HG03060 (cell line): ENCODE measurements around the gene TFEB.

ENCODE experiments used
- ATAC-seq: cut with Tn5 transposase; IDR thresholded peaks from one replicate; pipeline ENCODE4 v1.9.1; 2021; ENCODE audit warnings: low read depth, moderate number of reproducible peaks; ENCODE audit not compliant: unreplicated experiment

TFEB gene

DNA sequence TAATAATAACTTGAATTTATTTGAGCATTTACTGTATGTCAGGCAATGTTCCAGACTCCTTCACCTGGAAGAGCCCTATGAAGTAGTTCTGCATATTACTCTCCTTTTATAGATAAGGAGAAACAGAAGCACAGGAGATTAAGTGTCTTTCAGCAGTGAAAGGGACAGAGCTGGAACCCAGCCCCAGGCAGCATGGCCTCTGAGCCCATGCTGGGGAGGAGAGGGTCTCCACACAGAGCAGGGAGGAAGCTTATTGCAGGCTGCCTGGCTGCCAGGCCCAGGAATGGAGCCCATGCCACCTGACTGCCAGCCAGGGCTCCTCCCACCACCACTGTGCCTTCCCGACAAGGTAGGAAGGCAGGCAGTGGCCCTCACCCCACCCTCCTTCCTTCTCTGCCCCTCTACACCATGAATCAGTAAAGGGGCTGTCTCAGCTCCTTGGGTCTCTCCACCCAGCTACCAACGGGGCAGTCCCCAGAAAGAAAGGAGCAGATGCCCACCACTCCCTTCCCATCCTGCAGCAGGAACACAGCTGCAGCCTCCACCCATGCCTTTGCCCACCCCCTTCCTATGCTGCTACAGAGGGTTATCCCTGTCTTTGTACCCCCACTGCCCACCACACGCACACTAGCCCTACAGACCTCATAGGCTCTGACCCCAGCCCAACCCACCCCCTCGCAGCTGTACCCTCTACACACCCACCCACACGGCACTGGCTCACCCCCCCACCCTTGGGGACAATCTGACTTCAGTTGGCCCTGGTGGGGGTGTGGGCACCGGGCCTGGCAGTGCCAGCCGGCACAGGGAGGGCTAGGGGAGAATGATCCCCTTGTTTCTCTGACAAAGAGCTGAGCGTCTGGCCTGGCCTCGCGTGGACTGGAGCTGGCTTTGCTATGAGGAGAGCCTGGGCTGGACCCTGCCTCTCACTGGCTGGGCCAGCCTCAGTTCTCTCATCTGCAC lies 41.8 kb downstream of the TFEB start:
- ATAC-seq, result no peak

GRCh38 chr6:41692730-41693129 lies 42.7 kb downstream of the TFEB start:
- ATAC-seq, result no peak

- ATAC-seq, result no peak
These were observed 43.2 kb downstream of the TFEB start for GRCh38 chr6:41692080-41692675.

DNA sequence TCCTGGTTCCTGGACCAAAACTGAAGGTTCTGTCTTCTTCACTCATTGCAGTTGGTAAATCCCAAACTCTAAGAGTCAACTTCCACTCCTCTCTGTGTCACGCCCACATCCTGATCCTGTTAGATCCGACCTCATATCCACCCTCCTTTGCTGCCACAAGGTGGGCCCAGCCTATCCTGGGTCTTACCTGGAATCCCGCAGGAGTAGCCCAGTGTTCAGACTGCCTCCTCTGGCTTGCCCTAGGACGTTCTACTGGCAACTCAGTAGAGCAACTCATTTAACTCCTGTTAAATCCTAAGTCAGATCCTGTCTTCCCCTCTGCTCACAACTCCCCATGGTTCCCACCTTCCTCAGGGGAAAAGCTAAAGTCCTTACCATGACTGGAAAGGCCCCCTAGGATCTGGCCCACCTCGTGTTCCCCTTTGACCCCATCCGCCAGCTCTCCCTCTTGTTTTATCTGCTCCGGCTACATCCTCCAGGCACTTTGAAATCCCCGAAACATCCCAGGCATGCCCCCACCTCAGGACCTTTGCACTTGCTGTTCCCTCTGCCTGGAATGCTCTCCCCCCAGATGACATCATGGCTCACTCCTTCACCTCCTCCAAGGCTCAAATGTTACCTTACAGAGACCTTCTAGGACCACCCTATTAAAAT lies 43.9 kb downstream of the TFEB start:
- no peak for ATAC-seq

GRCh38 chr6:41690541-41691330 lies 44.7 kb downstream of the TFEB start:
- no peak for ATAC-seq

DNA sequence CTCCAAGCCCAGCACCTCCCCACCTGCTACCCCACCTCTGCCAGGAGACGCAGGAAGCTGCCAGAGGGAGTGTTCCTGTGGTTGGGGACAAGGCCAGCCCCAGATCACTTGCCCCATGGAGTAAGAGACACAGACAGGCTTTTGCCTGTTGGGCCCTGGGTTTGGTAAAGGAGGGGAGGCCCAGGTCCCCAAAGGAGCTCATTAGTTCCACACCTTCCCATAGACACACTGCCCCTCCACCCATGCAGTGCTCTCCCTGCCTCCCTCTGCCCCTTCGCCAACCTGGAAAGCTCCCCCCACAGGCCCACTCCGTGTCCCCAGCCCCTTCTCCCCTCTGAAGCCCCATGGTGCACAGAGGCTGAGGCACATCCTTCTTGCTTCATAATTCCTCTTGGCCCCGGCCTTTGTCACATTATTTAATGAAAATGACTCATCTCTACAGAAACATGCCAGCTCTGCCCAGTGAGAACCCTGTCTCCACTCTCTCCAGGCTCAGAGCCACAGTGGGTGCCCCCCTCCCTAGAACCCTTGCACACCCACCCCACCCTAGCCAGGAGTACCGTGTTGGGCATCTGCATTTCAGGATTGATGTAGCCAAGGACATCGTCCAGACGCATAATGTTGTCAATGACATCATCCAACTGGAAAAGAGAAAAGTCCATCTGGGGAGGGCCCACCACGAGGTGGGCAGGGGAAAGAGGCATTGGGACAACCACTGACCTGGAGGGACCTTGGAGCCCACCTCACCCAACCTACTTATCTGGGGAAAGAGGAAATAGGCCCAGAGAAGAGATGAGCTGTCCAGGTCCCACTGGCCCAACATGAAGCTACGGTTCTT lies 46.0 kb downstream of the TFEB start:
- ATAC-seq, result no peak

DNA sequence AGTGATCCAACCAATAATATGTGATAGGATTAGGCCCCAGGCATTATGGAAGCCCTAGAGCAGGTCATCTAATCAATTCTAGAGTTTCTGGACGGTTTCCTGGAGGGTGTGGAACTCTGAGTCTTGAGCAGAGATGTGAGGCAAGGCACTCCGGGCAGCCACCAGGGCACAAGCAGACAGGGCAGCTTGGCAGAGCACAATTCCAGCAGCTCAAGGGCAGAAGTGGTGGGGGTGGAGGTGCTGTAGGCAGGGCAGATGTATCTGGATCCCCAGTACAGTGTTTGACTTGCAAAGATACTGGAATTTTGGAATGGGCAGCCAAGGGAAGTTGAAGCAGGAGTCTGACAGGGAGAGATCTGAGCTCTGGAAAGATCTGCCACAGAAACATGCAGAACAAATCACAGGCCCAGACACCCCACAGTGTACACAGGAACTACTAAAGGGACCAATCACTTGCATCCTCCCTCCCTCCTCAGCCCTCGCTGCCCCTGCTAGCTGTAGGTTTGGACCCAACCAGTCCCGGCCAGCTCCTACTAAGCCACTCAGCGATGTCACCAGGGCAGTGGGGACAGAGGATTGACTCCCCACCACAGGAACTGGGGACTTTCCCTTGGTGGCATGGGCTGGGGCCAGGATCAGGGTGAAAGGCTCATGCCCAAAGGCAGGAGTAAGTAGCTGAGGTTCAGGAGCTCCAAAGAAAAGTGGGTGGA lies 47.0 kb downstream of the TFEB start:
- no peak for ATAC-seq

DNA sequence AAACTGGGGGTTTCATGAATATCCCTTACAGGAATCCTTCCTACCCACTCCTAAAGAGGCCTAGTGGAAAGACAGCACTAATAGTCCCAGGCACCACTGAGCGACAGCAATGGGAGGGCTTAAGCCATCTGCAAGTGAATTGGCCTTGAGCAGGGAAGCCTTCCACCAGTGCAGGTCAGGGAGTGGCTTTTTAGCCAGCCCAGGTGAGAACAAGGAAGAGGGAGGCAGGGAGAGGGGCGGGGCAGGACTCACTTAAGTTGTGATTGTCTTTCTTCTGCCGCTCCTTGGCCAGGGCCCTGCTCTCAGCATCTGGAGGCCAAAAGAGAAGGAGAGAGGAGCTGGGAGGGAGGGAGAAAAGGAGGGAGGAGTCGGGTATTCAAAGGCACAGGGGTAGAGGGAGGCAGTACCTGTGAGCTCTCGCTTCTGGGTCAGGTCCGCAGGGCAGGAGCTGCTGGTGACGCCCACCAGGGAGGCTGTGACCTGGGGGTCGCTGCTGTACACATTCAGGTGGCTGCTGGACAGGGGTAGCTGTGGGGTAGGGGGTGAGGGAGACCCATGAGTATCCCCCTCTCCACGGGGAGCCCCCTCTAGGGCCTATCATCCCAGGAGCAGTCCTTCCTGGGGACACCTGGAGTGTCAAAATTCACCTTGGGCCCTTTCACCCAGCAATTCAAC lies 47.8 kb downstream of the TFEB start:
- ATAC-seq, result no peak

DNA sequence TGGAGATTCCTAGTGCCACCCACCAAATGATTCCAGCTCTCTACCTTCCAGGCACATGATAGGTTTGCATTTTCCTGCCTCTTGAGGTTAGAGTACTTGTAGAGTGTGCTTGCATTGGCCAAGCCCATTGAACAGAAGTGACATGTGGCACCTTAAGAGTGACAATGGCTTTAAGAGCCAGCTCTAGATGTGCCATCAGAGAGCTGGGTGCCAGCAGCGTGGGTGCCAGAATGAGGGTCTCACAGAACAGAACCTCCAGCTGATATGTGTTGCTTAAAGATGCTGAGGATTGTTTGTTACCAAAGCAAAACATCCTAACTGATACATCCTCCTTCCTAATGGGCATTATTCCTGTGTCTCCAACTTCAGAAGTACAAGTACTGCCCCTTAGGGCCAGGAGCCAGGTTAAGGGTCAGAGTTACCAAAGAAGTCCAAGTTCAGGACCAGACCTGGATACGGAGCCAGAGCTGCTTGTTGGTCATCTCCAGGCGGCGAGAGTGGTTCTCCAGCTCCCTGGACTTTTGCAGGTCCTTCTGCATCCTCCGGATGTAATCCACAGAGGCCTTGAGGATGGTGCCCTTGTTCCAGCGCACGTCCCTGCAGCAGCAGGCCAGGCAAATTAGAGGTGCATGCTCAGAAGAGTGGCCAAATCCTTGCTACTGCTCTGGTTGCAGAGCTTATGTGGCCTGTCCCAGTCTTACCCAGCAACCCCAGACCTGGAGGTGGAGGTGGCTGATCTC lies 49.6 kb downstream of the TFEB start:
- ATAC-seq, result no peak

DNA sequence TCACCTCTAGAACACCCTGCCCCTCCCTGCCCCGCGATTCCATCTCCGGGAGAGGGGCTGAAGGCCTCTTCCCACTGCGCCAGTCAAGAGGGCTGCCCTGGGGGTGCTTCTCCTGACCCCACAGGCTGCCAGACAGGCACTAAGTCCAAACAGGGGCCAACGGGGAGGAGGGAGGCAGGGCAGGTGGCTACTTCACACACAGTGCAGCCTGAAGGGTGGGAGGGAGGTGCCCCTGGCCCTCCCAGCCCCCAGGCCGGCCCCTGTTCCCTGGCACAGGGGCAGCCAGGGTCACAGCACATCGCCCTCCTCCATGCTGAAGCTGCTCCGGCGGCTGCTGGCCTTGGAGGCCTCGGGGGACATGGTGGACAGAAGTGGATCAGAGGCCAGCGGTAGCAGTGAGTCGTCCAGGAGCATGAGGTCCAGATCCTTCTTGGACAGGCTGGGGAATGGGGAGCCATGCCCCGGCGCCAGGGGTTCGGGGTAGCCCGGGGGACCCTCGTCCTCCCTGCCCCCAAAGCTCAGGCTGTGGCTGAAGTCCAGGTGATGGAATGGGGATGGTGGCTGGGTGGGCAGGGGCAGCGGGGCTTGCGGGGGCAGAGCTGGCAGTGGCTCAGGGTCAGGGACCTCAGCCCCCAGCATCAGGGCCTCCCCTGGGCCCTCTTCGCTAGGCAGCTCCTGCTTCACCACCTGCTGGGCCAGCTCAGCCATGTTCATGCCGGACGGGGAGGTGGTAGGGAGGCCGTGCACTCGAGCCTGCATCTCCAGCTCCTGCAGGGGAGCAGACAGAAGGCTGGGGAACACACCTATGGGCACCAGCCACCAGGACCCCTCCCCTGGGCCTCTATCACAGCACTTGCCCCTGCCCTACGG lies 50.9 kb downstream of the TFEB start:
- no peak for ATAC-seq

DNA sequence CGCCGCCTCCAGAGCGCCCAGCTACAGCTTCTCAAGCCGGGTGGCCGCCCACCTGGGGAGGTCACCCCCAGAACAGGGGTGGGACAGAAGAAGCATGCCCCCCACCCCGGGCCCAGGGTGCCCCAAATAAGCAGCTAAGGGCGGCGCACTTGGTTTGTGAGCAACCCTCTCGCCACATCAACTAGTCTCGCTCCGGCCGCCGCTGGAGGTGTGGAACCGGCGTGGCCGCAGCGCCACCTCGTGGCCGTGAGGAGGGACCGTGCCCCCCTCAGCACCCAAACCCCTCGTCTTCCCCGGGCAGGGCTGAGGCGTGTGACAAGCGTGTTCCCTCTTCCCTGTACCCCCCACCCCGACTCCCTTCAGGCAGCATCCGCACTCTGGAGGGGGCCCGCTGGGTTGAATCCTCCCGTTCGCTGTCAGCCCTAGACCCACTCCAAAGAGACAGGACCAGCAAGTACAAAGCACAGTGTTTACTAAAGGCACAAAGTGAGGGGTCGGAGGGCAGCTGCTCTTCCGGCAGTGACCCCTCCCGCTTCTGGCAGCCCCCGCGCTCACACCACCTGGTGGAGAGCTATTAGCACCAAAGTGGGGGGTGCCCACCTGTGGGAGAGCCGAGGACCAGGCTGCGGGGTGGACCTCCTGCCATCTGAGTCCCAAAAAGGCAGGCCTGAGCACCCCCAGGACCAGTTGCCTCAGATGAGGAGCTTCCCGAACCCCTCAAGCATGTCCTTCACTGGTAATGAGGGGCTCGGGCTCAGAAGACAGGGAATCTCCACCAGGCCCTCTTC lies 51.7 kb downstream of the TFEB start:
- ATAC-seq, result no peak

GRCh38 chr6:41683273-41683522 lies 52.2 kb downstream of the TFEB start:
- ATAC-seq, result no peak

DNA sequence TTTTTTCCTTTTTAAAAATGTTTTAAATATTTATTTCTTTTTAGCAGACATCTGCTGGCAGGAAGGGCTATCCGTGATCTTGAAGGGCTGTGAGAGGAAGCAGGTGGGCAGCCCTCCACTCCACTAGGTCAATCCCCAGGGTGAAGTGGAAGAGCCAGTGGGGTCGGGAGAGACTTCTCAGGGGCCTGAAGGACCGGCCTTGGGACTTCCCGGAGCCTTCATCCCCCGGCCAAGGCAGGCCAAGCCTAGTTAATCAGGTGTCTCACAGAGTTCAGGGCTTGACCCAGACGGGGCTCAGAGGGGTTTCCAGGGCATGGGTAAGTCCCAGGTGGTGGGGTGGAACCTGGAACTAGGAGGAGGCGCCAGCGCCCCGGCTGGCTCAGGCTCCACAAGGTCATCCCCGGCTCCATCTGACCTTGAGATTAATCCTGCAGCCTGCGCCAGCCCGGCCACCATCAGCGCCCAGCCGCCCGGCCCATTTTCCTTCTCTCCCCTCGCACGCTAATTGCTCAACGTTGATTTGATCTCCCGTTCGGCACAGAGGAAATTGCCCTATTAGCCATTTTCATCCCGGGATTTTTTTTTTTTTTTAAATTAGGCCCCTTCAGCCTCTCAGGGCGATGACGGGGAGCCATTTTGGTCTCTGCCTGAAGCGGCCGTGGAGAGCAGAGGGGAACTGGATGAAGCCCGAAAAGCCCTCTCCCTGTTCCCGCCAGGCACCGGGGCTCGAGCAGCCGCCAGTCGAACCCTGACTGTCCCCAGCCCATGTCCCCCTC lies 52.7 kb downstream of the TFEB start:
- no peak for ATAC-seq

GRCh38 chr6:41682056-41682477 lies 53.3 kb downstream of the TFEB start:
- ATAC-seq, result no peak

GRCh38 chr6:41680182-41680965 lies 55.0 kb downstream of the TFEB start:
- no peak for ATAC-seq
